CD14-positive monocyte (primary cell): Measurements from ENCODE around the gene POU2F1. TPM values are rescaled to one million over a fixed set of nuclear protein-coding genes. Genes with fewer than 3 reads are reported as not detected.

Experiments used
- DNase-seq, 3 donors: peaks; one replicate each; pipeline ENCODE4 v3.0.0-alpha.2; 2011 to 2022
- H2AFZ ChIP-seq: 2 replicates; pipeline ENCODE4 v1.6.0; 2012; ENCODE audit warnings: mild to moderate bottlenecking, low read depth, low read length, inconsistent platforms; ENCODE audit not compliant: insufficient read depth, poor library complexity, severe bottlenecking
- H3K27ac ChIP-seq, 2 donors: 1 replicate in 1 of 2; 2 replicates in 1 of 2; pipeline ENCODE4 v1.5.1; 2012 to 2013; ENCODE audit warnings: low read length in 2 of 2, control low read depth in 1 of 2, inconsistent platforms in 1 of 2, low read depth in 1 of 2, mild to moderate bottlenecking in 1 of 2
- H3K27me3 ChIP-seq, 2 donors: one replicate each; pipeline versions ENCODE4 v1.6.0 to v1.6.1; 2011 to 2013; ENCODE audit warnings: low read length in 2 of 2; ENCODE audit not compliant: control insufficient read depth in 2 of 2, insufficient read depth in 2 of 2
- H3K36me3 ChIP-seq, 2 donors: replicated peaks in 1 of 2; 1 replicate in 1 of 2; 2 replicates in 1 of 2; pipeline versions ENCODE4 v1.5.1 to v1.6.1; 2012 to 2013; ENCODE audit warnings: low read length in 2 of 2, control low read depth in 1 of 2, inconsistent platforms in 1 of 2, mild to moderate bottlenecking in 1 of 2; ENCODE audit not compliant: insufficient read depth in 2 of 2, control insufficient read depth in 1 of 2
- H3K4me1 ChIP-seq, 2 donors: 1 replicate in 1 of 2; 2 replicates in 1 of 2; pipeline versions ENCODE4 v1.5.1 to v1.6.1; 2012 to 2013; ENCODE audit warnings: low read length in 2 of 2, control low read depth in 1 of 2, inconsistent platforms in 1 of 2, mild to moderate bottlenecking in 1 of 2, moderate library complexity in 1 of 2; ENCODE audit not compliant: insufficient read depth in 2 of 2, control insufficient read depth in 1 of 2
- H3K4me2 ChIP-seq: replicated peaks from 2 replicates; pipeline ENCODE3; 2012; ENCODE audit warnings: low read length, moderate library complexity, mild to moderate bottlenecking; ENCODE audit not compliant: poor library complexity, severe bottlenecking; ENCODE audit errors: extremely low read depth
- H3K4me3 ChIP-seq, 3 experiments: fragments of 200-600 bp in 1 of 3; sonication (generic) in 1 of 3; replicated peaks in 1 of 3; 1 replicate in 2 of 3; 2 replicates in 1 of 3; pipeline ENCODE4 v1.5.1; 2011 to 2013; ENCODE audit warnings: low read length in 3 of 3, mild to moderate bottlenecking in 3 of 3, control low read depth in 2 of 3, low read depth in 2 of 3, inconsistent platforms in 1 of 3, moderate library complexity in 1 of 3
- H3K79me2 ChIP-seq: 2 replicates; pipeline ENCODE4 v1.6.0; 2012; ENCODE audit warnings: mild to moderate bottlenecking, control low read depth, inconsistent platforms, low read length, moderate library complexity; ENCODE audit not compliant: insufficient read depth
- H3K9ac ChIP-seq: 2 replicates; pipeline ENCODE4 v1.6.0; 2017; ENCODE audit warnings: low read length, mild to moderate bottlenecking; ENCODE audit not compliant: insufficient read depth, poor library complexity, severe bottlenecking
- H3K9me3 ChIP-seq, 2 donors: replicated peaks in 1 of 2; 1 replicate in 1 of 2; 2 replicates in 1 of 2; pipeline versions ENCODE4 v1.5.1 to v1.6.1; 2012 to 2013; ENCODE audit warnings: low read length in 2 of 2, control low read depth in 1 of 2; ENCODE audit not compliant: control insufficient read depth in 1 of 2, insufficient read depth in 1 of 2
- H4K20me1 ChIP-seq: 2 replicates; pipeline ENCODE4 v1.6.0; 2012; ENCODE audit warnings: mild to moderate bottlenecking, low read length, control low read depth, moderate library complexity; ENCODE audit not compliant: insufficient read depth
- H3K27ac Mint-ChIP-seq, 7 donors: one replicate each; pipeline ENCODE4 v1.8.0; 2020; ENCODE audit warnings: mild to moderate bottlenecking in 7 of 7, mixed read lengths in 7 of 7, moderate library complexity in 6 of 7, inconsistent platforms in 2 of 7
- H3K27me3 Mint-ChIP-seq, 3 donors: one replicate each; pipeline ENCODE4 v1.8.0; 2021 to 2022; ENCODE audit warnings: low read depth in 3 of 3, mild to moderate bottlenecking in 3 of 3, mixed read lengths in 3 of 3, moderate library complexity in 3 of 3, inconsistent platforms in 1 of 3
- H3K36me3 Mint-ChIP-seq, 2 donors: one replicate each; pipeline ENCODE4 v1.8.0; 2020; ENCODE audit warnings: mixed read lengths in 2 of 2, inconsistent platforms in 1 of 2, mild to moderate bottlenecking in 1 of 2
- H3K4me1 Mint-ChIP-seq: one replicate; pipeline ENCODE4 v1.8.0; 2020; ENCODE audit warnings: mild to moderate bottlenecking, mixed read lengths
- H3K4me3 Mint-ChIP-seq, 2 donors: one replicate each; pipeline ENCODE4 v1.8.0; 2020; ENCODE audit warnings: mild to moderate bottlenecking in 2 of 2, mixed read lengths in 2 of 2, moderate library complexity in 1 of 2
- H3K9me3 Mint-ChIP-seq, 7 donors: one replicate each; pipeline ENCODE4 v1.8.0; 2020 to 2022; ENCODE audit warnings: mixed read lengths in 7 of 7, mild to moderate bottlenecking in 6 of 7, moderate library complexity in 6 of 7, inconsistent platforms in 2 of 7
- CTCF ChIP-seq: fragments of 200-600 bp; IDR thresholded peaks from one replicate; pipeline ENCODE4 v1.8.0; 2022; ENCODE audit warnings: antibody characterized with exemption, mild to moderate bottlenecking
- WGBS: methylation state at CpG from one replicate; pipeline ENCODE4 v1.1.5; 2013; ENCODE audit warnings: missing lambda C conversion rate; ENCODE audit not compliant: insufficient coverage; 5-methylcytosine and 5-hydroxymethylcytosine counted together
- intact Hi-C, 2 donors: fragments of 100-400 bp; cut with micrococcal nuclease; formaldehyde crosslinking; loops; one replicate each; pipeline versions ENCODE4 v1.15.0 to v1.15.1; 2023
- polyA plus RNA-seq, 3 donors: library from polyadenylated mRNA; depleted of rRNA in 1 of 3; unstranded in 2 of 3; stranded (reverse) in 1 of 3; fragments of 300-500 nt in 2 of 3; fragments of >200 nt in 1 of 3; fragmentation: Illumina TruSeq in 2 of 3; gene quantifications; 1 replicate in 2 of 3; 2 replicates in 1 of 3; pipeline ENCODE4 v1.2.3, GENCODE V29; 2012 to 2021

The POU2F1 gene
- polyA plus RNA-seq, 3 donors, result 2.3 to 4.2 (median 3.9) TPM

GRCh38 chr1:167465743-167466142 lies 245.1 kb downstream of the POU2F1 start:
- intact Hi-C loops, result no loop called here
- WGBS, result 100% methylated on average over 1 of the region's 1 CpG
- H3K27me3 ChIP-seq, result no peaks in the 10 kb centered on the region
- no peaks in the 10 kb centered on the region for H3K36me3 ChIP-seq
- no peak overlapping the region for H3K4me3 Mint-ChIP-seq
- no peaks in the 10 kb centered on the region for H4K20me1 ChIP-seq
- H3K9me3 ChIP-seq, result no peaks in the 10 kb centered on the region
- H2AFZ ChIP-seq, result no peak overlapping the region
- no peak overlapping the region for H3K9ac ChIP-seq
- H3K9me3 Mint-ChIP-seq, result no peaks in the 10 kb centered on the region
- H3K27ac Mint-ChIP-seq, result no peak overlapping the region
- no peak for TF ChIP-seq CTCF
- no peak for DNase-seq
- peaks cover 5% of the 10 kb centered on the region for H3K4me1 Mint-ChIP-seq
- H3K36me3 Mint-ChIP-seq, result no peaks in the 10 kb centered on the region
- no peaks in the 10 kb centered on the region for H3K4me1 ChIP-seq
- no peak overlapping the region for H3K27ac ChIP-seq
- no peak overlapping the region for H3K4me3 ChIP-seq
- H3K27me3 Mint-ChIP-seq, result peaks cover 0 to 3% (median 2%) of the 10 kb centered on the region in 3 donors
- H3K79me2 ChIP-seq, result no peaks in the 10 kb centered on the region
- no peak overlapping the region for H3K4me2 ChIP-seq

GRCh38 chr1:167467126-167467710 lies 246.5 kb downstream of the POU2F1 start:
- Mint-ChIP-seq H3K4me1 (peaks cover 5% of the 10 kb centered on the region), H3K27ac (peak overlapping the region in 1 of 7 donors; percentile 37), H3K4me3 (no peak overlapping the region), H3K9me3 (no peaks in the 10 kb centered on the region), H3K36me3 (no peaks in the 10 kb centered on the region), H3K27me3 (peaks cover 2 to 7% (median 3%) of the 10 kb centered on the region in 3 donors)
- H2AFZ ChIP-seq, result no peak overlapping the region
- 97% methylated on average over 13 of the region's 15 CpGs for WGBS
- H3K4me2 ChIP-seq, result no peak overlapping the region
- DNase-seq, result no peak
- no peaks in the 10 kb centered on the region for H3K9me3 ChIP-seq
- H3K79me2 ChIP-seq, result no peaks in the 10 kb centered on the region
- TF ChIP-seq CTCF, result no peak
- H3K27me3 ChIP-seq, result no peaks in the 10 kb centered on the region
- H3K4me3 ChIP-seq, result no peak overlapping the region
- H3K27ac ChIP-seq, result no peak overlapping the region
- intact Hi-C loops, result no loop called here
- H4K20me1 ChIP-seq, result no peaks in the 10 kb centered on the region
- H3K36me3 ChIP-seq, result no peaks in the 10 kb centered on the region
- no peak overlapping the region for H3K9ac ChIP-seq
- no peaks in the 10 kb centered on the region for H3K4me1 ChIP-seq
